Cerebellar cortex (tissue), 1 donor: ENCODE measurements around the gene OS9.
A peak's percentile ranks its signal among the peaks of the same experiment; 100 is the strongest.

Experiments used
- DNase-seq: peaks from one replicate; pipeline ENCODE4 v3.0.0-alpha.2; 2015; ENCODE audit warnings: low spot score

OS9 gene

DNA sequence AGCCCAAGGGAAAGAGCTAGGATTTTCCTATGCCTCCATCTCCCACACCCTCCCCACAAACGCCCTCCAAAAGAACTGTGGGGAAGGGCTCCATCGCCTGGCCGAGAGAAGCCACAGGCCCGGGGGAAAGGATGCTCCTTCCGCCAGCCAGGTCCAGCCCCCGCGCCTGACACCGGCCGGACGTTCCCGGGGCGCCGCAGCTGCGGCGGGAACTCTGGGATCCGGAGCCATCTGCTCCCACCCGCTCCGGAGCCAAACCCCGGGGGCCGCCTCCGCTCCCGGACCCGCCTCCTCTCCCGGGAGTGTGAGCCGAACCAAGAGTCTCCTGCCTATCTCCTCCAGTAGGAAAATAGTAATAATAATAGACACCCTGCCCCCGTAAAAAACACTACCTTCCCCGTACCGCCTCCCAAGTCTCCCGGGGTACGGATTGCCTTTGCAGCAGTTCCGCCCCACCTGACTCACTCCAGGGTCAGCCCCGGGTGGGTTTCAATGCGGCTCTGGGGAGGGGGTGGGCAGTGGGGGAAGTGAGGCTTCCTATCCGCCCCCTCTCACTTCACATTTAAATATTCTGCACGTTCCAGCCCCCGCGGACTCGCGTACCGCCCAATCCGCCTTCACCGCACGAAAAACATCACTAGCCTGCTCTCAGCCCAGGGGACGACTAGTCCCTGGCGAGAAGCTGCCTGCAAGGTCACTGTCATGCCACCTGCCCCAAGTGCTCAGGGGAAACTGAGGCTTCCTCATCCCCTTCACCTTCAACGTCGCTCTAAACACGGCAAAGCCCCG is 42.2 kb downstream of the OS9 start:
- DNase-seq, result peak; percentile 91

DNA sequence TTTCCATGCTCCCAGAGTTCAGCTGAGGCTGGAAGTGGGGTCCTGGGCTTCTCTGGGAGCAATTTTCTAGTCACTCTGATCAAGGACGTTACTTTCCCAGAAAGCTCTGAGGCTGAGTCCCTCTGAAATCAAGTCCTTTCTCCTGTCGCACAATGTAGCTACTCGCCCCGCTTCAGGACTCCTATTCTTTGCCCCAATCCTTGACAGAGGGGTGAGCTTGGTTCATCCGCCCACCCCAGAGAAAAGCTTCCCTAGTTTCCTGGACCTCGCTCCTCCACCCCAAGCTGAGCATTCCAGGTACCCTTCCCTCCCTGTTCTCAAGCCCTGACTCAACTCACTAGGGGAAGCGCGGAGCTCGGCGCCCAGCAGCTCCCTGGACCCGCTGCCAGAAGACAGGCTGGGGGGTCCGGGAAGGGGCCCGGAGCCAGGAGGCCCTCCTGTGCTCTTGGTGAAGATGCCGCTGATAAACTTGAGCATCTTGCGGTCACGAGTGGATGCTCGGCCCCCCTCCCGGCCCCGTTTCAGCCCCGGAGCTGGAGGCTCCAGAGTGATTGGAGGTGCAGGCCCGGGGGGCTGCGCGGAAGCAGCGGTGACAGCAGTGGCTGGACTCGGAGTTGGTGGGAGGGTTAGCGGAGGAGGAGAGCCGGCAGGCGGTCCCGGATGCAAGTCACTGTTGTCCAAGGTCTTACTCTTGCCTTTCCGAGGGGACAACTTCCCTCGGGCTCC is 43.0 kb downstream of the OS9 start:
- DNase-seq, result peak; percentile 61

DNA sequence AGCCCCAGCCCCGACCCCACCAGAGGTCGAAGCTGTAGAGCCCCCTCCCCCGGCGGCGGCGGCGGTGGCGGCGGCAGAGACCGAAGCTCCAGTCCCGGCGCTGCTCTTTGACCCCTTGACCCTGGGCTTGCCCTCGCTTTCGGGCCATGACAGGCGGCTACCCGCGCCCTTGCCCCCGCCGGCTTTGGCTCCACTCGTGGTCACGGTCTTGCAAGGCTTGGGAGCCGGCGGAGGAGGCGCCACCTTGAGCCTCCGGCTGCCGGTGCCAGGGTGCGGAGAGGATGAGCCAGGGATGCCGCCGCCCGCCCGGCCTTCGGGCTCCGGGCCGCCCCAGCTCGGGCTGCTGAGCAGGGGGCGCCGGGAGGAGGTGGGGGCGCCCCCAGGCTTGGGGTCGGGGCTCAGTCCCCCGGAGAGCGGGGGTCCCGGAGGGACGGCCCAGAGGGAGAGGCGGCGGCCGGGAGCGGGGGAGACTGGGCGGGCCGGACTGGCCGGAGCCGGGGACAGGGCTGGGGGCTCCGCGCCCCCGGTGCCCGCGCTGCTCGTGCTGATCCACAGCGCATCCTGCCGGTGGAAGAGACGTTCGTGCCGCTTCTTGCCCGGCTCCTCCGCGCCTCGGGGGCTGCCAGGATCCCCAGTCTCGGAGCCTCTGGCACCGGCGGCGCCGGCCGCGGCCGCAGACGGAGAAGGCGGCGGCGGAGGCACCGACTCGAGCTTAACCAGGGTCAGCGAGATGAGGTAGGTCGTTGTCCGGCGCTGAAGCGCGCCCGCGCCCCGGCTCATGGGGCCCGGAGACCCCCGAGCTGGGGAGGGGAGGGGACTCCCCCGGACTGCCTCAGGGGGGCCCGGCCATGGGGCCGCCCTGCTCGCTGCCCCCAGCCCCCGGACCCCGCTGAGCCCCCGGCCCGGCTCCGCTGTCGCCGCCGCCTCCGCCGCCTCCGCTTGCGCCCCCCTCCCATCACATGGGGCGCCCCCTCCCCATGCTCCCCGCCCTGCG is 43.8 kb downstream of the OS9 start:
- no peak for DNase-seq

DNA sequence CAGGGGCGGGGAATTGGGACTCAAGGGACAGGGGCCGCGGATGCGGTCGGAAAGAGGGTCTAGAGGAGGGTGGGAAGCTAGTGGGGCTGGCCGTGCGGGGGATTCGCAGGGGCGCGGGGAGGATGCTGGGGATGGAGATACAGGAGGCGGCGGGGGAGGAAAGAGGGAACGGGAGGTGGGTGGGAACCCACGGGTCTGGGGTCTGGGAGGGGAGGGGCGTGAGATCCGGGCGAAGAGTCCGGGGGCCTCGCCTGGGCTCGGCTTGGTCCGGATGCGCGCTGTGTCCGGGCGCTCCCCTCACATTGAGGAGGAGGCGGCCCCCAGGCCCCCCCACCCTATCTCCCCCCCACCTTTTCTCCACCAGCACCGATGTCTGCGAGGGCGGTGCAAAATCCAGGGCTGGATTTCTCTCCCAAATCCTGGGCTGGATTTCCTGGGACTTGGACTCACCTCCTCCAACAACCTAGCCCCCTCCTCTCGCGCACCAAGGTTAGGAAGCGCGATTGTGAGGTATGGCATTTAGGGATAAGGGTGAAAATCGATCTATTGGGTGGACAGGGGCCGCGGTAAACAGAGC is 44.8 kb downstream of the OS9 start, which contains the start of gene AGAP2:
TSS of gene AGAP2 (minus strand) at position 82 of the 577 bp plus-strand sequence. CDS start 496 bp downstream, outside the sequence.
- peak; percentile 91 for DNase-seq

DNA sequence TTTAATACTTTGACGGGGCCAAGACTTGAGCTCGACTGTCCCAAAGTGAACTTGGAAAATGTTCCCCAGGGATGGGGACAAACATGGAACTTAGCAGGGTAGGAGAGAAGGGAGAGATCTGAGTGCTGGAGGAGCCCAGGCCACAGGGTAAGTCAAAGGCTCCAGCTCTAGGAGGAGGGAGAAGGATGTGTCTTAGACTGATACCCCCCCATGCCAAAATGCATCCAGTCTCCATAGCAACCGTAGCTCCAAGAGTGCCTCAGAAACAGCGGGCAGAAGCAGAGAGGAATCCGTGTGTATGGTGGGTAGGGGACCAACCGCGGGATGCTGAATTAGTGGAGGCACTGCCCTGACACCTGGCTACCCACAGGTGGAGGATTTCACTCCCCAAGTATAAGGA is 45.5 kb downstream of the OS9 start:
- no peak for DNase-seq

DNA sequence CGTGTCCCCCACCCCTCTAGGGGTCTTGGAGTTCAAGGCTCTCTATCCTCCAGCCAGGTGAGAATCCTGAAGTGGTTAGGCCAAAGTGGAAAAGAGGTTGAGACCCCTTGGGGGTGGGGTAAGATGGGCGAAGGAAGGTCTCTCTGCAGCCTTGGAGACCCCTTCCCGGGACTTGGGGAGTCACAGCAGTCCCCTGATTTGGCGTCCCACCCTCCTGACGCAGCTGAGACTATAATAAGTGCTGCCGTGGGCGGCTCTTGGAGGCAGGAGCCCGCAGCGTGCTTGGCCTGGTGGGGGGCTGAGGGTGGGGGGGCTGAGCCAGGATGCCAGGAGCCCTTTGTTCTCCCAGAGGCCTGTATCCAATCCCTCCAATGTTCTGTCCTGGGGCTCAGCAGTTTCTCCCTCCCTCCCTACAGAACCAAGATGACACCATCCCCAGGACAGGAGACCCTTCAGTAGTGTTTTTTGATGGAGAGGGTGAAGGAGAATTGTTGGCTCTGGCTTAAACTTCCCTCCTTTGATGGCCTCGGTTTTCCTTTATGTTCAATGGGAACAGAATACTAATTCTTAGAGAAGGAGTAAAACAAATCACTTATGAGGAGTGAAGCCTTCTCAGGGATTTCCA is 46.1 kb downstream of the OS9 start:
- no peak for DNase-seq

DNA sequence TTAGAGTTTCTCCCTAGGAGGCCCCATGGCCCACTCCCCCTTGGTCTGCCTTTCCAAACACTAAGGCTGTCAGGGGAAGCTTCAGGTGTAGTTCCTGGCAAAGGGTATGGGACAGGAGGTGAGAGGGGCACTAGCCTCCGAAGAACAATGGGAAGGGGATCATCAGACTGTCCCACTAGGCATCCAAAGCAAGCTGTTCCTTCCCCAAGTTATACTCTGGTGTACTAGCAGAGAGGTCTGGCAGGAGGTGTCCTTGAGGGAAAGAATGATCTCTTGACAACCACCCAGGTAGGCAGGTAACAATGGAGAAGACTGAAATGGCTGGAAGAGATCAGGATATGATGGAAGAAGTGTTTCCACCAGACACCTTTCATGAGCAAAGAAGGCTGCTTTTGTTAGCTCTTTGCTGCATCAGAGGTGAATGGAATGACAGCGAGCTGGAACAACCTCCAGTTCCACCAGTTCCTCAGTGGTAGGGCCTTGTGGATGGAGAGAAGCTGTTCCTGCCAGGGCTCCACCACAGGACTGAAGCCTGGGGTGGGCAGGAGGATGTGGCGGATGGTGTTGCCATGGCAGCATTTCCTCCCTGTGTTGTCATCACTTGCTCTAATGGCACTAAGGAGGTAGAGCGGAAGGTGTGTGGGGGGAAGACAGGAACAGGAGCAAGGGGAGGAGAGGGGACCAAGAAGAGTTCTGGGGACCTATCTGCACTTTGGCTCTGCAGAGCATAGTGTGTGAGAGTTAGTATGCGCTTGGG is 46.9 kb downstream of the OS9 start:
- no peak for DNase-seq

DNA sequence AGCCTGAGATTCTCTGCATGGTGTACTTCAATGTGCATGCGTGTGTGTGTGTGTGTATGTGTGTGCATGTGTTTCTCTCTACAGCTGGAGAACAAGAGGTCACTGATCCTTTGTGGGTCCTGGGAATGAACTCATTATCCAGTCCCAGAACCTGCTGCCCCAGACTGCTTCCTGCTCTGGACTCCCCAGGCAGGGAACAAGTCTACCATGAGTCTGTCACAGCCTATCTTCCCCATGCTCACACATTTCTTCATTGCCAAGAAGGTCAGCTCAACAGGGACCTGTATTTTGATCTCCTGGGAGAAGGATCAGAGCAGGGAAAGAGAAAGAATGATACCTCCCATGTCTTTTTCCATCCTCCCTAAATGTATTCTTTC is 47.5 kb downstream of the OS9 start:
- no peak for DNase-seq

DNA sequence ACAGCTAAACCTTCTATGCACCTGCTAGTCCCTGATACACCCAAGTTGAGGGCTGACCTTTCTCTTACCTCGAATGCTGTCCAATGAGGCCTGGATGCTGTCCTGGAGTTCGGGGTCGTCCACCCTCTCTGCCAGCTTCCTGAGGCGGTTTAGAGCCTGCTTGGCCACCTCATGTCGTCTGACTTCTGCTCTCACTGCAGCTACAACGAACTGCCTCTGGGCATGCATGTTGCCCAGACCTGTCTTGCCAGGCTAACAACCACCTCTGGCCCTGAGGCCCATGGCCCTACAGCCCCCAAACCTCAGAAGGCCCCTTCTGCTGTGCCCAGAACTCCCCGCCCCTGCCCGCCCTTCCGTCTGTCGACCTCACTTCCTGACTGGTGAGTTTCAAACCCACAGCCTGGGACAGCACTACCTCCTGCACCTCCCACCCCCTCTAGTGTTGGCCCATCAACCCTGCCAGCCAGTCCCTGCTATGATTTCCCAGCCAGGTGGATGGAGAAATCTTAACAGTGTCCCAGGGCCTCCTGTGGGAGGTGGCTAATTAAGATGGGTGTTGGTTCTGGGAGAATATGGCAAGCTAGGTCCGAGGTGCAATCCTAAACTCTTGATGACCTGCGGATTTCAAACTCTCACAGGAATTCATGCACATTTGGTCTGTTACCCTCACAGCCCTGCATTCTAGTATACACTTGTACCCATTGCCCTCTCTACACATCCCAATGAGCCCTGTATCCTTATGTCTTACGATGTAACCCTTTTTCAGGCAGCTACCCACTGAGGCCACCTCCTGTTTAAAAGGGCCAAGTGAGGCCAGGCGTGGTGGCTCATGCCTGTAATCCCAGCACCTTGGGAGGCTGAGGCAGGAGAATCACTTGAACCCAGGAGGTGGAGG is 48.2 kb downstream of the OS9 start:
- DNase-seq, result no peak

DNA sequence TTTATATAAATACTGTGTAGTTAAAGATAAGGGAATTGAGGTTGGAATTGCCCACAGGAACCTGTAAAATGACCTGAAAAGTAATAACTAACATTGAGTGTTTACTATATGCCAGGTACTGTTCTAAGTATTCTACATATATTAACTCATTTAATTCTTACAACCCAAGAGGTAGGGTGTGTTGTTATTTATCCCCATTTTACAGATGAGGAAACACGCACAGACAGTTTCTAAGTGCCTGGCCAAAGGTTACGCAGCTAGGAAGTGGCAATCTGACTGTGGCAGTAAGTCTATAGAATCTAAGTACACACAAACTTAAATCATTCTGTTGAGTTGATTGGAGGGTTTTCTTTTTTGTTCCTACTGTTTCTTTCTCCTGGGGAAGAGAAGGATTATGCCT is 49.8 kb downstream of the OS9 start:
- no peak for DNase-seq

DNA sequence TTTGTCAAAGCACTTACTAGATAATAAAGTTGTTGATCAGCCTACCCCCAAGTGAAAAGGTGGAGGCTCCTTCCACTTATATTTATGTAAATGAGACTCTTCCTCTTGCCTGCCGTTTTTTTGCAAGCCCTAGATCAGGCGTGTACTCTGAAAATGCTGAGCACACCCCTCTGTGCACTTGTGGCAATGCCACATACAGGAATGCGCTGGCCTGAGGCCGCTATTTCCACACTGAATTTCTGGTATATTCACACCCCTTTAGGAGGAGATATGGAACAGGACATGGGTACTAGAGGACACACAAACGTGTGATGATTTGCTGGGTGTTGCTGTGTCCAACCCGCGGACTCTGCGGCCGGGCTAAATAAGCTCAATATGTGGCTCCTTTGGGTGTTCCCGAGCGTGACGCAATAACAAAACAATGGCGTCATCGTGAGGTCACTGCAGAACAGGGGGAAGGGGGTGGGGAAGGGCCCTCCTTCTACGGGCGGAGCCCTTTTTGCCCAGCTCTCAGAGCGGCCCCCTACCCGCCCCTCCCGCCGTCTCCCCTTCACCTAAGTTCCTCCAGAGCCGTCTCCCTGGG is 50.4 kb downstream of the OS9 start:
- DNase-seq, result no peak

DNA sequence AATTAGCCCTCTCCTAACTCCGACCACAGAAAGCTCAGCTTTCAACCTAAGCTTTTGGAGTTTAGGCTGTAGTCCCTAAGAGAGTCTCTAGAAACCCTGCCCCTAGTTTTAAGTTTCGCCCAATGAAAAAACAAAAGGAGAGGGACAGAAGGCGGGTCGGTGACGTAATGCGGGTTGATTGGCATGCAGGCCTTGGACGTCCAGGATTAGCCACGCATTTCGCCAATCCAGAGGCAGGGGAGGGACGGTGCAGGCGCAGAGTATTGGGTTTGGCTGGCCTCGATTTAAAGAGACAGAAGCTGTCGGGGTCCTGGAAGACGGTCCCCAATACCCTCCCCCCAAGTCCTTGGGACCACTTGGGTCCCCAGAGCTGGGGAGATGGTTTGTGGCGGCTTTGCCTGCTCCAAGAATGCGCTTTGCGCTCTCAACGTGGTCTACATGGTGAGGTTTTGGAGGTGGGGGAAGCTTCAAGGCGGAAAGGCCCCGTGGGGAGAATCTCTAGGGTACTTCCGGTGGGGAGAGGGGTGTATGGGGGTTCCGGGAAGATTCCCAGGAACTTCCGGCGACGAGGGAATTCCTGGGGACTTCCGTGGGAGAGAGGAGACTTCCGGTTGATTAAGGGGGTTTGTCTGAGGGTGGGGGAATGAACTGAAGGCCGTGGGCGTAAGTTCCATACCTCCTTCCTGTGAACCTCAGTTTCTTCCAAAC is 51.0 kb downstream of the OS9 start, which contains the start of gene TSPAN31:
TSS of gene TSPAN31 (plus strand) at position 263 of the 708 bp plus-strand sequence. CDS start at position 379, 116 bp downstream.
- peak; percentile 100 for DNase-seq

DNA sequence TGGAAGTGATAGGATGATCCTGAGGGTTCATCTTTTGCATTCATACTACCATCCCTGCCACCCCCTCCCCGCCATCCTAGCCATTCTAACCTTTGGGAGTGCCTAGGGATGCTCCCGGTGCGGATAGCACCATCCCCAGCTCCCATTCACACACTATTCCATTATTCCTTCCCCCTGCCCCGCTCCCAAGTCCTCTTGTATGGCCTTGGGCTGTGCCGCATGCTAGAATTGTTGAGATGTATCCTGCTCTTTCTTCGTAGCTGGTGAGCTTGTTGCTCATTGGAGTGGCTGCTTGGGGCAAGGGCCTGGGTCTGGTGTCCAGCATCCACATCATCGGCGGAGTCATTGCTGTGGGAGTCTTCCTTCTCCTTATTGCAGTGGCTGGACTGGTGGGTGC is 51.6 kb downstream of the OS9 start:
- DNase-seq, result no peak

DNA sequence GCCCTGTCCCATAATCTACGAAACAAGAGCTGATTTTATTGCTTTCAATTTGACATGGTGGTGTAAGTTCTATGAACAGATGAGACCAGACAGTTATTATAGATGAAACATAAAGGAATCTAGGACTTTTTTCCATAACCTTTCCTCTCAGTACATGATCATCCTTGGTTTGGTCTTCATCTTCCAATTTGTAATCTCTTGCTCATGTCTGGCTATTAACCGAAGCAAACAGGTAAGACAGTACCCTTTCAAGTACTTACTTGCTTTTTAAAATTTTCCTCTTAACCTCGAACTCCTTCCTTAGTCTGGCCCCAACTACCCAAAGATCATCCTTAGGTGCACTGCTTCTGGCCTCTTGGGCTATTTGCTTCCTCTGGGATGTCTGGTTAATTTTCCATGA is 52.1 kb downstream of the OS9 start:
- DNase-seq, result no peak

DNA sequence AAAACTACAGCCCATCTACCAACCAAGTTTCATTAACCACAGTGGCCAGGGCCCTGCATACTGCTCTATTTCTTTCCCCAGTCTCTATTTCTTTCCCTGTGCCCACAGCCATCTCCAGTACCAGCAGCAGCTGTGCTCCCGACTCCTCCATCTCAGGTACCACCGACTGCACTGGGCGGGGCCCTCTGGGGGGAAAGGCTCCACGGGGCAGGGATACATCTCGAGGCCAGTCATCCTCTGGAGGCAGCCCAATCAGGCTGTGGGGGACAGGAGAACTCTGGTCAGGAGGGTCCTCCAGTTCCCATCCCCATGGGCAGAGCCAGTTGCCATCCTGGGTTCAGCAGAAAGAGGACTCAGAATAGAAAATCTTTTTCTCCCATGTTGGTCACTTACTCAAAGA is 55.1 kb downstream of the OS9 start:
- DNase-seq, result no peak

DNA sequence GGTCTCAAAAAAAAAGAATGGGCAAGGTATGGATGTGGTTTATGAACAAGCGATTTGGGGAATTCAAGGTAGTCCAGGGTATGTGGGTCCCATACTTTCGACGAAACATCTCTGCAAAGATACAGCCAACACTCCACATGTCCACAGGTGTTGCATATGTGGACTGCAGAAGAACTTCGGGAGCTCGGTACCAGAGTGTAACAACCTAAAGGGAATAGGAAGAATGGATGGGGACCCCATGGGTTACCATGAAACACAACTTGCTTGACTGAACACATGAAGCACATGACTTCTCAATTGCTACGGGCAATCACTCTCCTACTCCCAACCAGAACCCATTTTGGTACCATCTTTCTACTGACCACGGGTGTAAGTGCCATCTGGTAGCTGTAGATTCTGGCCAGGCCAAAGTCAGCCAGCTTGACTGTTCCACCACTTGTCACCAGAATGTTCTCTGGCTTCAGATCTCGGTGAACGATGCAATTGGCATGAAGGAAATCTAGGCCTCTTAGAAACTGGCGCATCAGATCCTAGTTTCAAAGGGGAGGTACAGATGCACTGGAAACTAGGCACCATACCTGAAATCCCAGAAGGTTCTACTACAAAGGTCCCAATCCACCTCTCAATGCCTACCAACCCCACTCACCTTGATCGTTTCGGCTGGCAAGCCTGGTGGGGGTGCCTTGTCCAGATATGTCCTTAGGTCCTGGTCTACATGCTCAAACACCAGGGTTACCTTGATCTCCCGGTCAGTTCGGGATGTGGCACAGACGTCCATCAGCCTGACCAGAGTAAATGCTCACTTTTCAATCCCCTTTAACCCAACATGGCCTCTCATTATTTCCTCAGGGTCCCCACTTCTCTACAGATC is 56.9 kb downstream of the OS9 start:
- no peak for DNase-seq

DNA sequence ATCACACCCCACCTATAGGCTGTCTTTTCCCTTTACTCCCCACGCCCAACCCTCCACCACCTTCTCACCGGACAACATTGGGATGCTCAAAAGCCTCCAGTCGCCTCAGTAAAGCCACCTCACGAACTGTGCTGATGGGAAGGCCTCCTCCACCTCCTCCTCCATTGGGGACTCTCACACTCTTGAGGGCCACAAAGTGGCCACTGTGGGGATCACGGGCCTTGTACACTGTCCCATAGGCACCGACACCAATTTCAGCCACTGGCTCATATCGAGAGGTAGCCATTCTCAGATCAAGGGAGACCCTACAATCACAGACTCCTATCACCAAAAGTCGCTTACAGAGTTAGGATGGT is 57.5 kb downstream of the OS9 start:
- no peak for DNase-seq
